ENCODE results near the gene COPS4.
"Not testable (repeated sequence)": the region's sequence is repeated elsewhere in the genome, so short reads cannot be mapped to it uniquely, and the experiment has no call there.

Gene COPS4

DNA sequence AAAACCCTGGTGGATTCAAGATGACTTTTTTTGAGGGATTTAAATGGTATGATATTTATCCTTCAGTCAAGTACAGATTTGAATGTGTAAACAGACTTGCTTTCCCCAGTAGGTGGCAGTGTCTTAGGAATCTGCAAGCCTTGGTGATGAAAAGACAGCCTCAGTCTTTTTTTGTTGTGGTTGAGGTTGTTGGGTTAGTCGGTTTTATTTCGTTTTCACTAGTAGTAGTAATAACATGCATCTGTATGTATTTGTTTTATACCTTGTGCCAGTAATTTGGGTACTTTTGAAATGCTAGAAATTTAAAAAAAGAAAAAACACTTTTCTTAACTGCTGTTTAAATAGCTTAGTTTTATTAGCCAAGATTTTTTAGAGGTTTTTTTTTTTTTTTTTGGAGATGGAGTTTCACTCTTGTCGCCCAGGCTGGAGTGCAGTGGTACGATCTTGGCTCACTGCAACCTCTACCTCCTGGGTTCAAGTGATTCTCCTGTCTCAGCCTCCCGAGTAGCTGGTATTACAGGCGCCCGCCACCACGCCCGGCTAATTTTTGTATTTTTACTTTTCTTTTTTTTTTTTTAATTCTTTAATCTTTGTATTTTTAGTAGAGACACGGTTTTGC, 39.2 kb downstream of the COPS4 start:
- TF ChIP-seq, protein P1, sequence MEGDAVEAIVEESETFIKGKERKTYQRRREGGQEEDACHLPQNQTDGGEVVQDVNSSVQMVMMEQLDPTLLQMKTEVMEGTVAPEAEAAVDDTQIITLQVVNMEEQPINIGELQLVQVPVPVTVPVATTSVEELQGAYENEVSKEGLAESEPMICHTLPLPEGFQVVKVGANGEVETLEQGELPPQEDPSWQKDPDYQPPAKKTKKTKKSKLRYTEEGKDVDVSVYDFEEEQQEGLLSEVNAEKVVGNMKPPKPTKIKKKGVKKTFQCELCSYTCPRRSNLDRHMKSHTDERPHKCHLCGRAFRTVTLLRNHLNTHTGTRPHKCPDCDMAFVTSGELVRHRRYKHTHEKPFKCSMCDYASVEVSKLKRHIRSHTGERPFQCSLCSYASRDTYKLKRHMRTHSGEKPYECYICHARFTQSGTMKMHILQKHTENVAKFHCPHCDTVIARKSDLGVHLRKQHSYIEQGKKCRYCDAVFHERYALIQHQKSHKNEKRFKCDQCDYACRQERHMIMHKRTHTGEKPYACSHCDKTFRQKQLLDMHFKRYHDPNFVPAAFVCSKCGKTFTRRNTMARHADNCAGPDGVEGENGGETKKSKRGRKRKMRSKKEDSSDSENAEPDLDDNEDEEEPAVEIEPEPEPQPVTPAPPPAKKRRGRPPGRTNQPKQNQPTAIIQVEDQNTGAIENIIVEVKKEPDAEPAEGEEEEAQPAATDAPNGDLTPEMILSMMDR (IDR thresholded peaks at IDR 0.05), result peak; percentile 66
- no peak overlapping the region for H3K4me3 ChIP-seq (ENCODE audit: low read depth in 1 of 2, low read length in 1 of 2)

DNA sequence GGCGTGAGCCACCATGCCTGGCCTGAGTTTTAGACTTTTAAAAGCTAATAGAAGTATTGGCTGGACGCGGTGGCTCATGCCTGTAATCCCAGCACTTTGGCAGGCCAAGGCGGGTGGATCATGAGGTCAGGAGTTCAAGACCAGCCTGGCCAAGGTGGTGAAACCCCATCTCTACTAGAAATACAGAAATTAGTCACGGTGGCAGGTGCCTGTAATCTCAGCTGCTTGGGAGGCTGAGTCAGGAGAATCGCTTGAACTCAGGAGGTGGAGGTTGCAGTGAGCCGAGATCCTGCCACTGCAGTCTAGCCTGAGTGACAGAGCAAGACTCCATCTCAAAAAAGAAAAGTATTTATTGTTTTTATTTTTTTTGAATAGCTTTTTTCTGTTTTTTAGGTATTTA, 39.8 kb downstream of the COPS4 start:
- not testable (repeated sequence) for H3K4me1 ChIP-seq (ENCODE audit: control insufficient read depth in 1 of 2, insufficient read depth in 1 of 2, low read depth in 1 of 2, low read length in 1 of 2); H3K36me3 ChIP-seq; H3K4me3 ChIP-seq (ENCODE audit: low read depth in 1 of 2, low read length in 1 of 2); H3K27ac ChIP-seq; H3K27me3 ChIP-seq; H3K9me3 ChIP-seq

More for the DNA sequence above, 39.2 kb downstream of the COPS4 start:
- H3K36me3 ChIP-seq, result no peaks in the 10 kb centered on the region
- H3K9me3 ChIP-seq, result no peaks in the 10 kb centered on the region
- no peaks in the 10 kb centered on the region for H3K27me3 ChIP-seq
- no peak overlapping the region for H3K27ac ChIP-seq
- H3K4me1 ChIP-seq (ENCODE audit: control insufficient read depth in 1 of 2, insufficient read depth in 1 of 2, low read depth in 1 of 2, low read length in 1 of 2), result no peaks in the 10 kb centered on the region

DNA sequence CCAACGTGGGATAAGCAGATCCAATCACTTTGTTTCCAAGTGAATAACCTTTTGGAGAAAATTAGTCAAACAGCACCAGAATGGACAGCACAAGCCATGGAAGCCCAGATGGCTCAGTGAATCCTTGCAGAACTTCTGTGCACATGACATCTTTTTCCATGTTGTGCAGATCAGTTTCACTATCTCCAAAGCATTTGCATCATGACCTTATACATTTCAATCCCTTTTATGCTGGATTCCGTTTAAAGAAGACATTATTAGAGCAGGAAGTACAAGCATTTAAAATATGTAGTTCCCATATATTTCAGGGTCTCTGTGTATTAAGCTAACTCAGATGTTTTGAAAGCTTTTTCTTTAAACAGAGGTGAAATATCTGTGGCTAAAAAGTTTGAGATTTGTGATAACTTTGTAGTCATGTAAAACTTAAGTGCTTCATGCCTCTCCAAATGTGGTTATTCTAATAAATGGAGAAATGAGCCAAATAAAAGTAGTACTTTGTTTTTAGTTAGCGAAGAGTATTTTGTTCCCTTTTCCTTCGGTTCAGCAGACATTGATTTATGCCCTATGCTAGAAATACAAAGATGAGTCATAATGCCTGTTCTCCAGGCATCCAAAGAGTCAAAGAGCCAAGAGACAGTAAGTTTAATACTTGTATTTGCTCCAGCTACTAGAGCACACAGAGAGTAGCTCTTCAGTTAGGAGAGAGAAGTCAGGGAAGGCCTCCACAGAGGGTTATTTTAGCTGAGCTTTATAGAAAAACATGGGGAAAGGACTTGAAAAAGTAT, 40.5 kb downstream of the COPS4 start:
- Histone ChIP-seq H3K9me3 (no peaks in the 10 kb centered on the region), H3K36me3 (no peaks in the 10 kb centered on the region), H3K4me3 (ENCODE audit: low read depth in 1 of 2, low read length in 1 of 2) (no peak overlapping the region), H3K4me1 (ENCODE audit: control insufficient read depth in 1 of 2, insufficient read depth in 1 of 2, low read depth in 1 of 2, low read length in 1 of 2) (peaks cover 4 to 6% of the 10 kb centered on the region in 2 experiments), H3K27ac (no peak overlapping the region), H3K27me3 (no peaks in the 10 kb centered on the region)
- TF ChIP-seq, protein P1 (IDR thresholded peaks at IDR 0.05), result no peak

DNA sequence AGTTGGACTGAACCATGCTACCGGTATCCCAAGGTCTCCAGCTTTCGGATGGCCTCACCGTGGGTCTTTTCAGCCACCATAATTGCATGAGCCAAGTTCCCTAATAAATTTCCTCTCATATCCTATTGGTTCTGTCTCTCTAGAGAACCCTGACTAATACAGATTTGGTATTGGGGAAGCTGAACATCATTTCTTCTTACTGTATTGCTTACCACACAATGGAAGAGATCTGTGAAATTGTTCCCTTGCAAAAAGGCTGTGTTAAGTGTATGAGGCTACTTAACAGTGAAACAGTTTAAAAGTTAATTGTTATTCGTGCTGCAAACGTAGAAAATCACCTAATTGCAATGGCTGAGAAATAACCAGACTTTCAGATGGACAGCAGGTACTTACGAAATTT, 45.6 kb downstream of the COPS4 start:
- Histone ChIP-seq H3K4me1 (ENCODE audit: control insufficient read depth in 1 of 2, insufficient read depth in 1 of 2, low read depth in 1 of 2, low read length in 1 of 2) (peaks cover 26 to 39% of the 10 kb centered on the region in 2 experiments), H3K9me3 (no peaks in the 10 kb centered on the region), H3K27me3 (no peaks in the 10 kb centered on the region), H3K4me3 (ENCODE audit: low read depth in 1 of 2, low read length in 1 of 2) (no peak overlapping the region), H3K27ac (no peak overlapping the region), H3K36me3 (no peaks in the 10 kb centered on the region)
- TF ChIP-seq, protein P1 (IDR thresholded peaks at IDR 0.05), result no peak

DNA sequence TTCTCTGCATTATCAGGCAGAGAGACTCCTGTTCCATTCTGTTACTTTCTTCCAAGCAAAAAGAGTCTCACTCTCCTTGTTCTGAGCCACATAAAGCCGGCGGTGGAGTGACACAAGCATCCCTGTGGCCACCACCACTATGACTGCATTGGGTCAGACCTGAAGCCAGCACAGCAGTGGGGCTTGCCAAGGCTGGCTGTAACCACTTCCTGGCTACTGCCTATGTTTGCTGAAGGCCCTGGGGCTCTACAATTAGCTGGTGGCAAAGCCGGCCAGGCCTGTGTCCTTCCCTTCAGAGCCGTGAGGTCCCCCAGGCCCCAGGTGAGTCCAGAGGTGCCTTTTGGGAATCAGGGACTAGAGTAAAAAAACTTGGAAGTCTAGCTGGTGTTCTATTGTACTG, 47.8 kb downstream of the COPS4 start:
- Histone ChIP-seq H3K27me3 (no peaks in the 10 kb centered on the region), H3K4me3 (ENCODE audit: low read depth in 1 of 2, low read length in 1 of 2) (no peak overlapping the region), H3K9me3 (no peaks in the 10 kb centered on the region), H3K27ac (peak overlapping the region; percentile 74), H3K36me3 (no peaks in the 10 kb centered on the region), H3K4me1 (ENCODE audit: control insufficient read depth in 1 of 2, insufficient read depth in 1 of 2, low read depth in 1 of 2, low read length in 1 of 2) (peaks cover 26 to 39% of the 10 kb centered on the region in 2 experiments)
- TF ChIP-seq, protein P1 (IDR thresholded peaks at IDR 0.05), result no peak

DNA sequence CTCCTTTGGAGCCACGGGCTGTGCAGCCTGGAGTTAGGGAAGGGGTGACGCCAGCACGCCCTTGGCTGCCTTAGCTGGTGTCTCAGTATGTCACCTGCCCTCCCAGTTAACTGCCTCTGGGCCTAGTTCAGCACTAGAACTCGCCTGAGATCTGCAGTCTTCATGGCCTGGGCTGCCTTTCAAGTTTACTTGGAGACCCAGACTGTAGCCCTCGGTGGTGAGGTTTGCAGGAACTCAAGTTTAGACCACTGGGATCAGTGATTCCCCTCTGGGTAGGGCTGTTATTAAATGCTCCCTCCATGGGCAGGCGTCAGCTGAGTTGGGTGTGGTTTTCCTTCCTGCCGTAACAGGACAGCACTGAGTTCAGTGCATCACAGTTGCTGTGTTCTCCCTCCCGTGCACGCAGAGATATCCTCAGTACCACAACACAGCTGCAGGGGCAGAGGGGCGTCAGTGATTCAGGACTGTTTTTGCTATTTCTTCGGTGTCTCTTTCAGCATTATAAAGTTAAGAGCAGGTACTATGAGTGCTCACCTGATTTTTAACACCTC, 49.0 kb downstream of the COPS4 start:
- TF ChIP-seq, protein P1 (IDR thresholded peaks at IDR 0.05), result no peak
- Histone ChIP-seq H3K36me3 (peaks cover 4% of the 10 kb centered on the region), H3K9me3 (no peaks in the 10 kb centered on the region), H3K27me3 (no peaks in the 10 kb centered on the region), H3K27ac (peak overlapping the region; percentile 74), H3K4me1 (ENCODE audit: control insufficient read depth in 1 of 2, insufficient read depth in 1 of 2, low read depth in 1 of 2, low read length in 1 of 2) (peaks cover 26 to 39% of the 10 kb centered on the region in 2 experiments), H3K4me3 (ENCODE audit: low read depth in 1 of 2, low read length in 1 of 2) (no peak overlapping the region)

DNA sequence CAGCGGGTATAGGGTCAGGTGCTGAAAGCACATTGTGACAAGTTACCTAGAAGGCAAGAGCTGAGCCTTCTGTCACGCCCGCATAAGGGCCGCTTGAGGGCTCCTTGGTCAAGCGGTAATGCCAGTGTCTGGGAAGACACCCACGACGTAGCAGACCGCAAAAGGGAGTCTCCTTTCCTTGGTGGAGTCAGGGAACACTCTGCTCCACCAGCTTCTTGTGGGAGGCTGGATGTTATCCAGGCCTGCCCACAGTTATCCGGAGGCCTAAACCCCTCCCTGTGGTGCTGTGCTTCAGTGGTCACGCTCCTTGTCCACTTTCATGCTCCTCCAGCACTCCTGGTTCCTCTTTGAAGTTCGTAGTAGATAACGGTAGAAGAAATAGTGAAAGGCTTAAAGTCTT, 50.0 kb downstream of the COPS4 start:
- not testable (repeated sequence) for H3K4me3 ChIP-seq (ENCODE audit: low read depth in 1 of 2, low read length in 1 of 2); H3K9me3 ChIP-seq; H3K27me3 ChIP-seq
- Histone ChIP-seq H3K36me3 (peaks cover 10% of the 10 kb centered on the region), H3K4me1 (ENCODE audit: control insufficient read depth in 1 of 2, insufficient read depth in 1 of 2, low read depth in 1 of 2, low read length in 1 of 2) (peaks cover 26 to 39% of the 10 kb centered on the region in 2 experiments), H3K27ac (peak overlapping the region; percentile 43)

Measured in neutrophil (primary cell).